Stomach smooth muscle (tissue), 2 donors: ENCODE measurements around the gene RIN3.

Experiments
- H3K27ac ChIP-seq: one replicate; pipeline ENCODE4 v1.7.0; 2013; ENCODE audit warnings: mild to moderate bottlenecking, low read length, inconsistent platforms
- H3K27me3 ChIP-seq, 2 donors: one replicate each; pipeline ENCODE4 v1.7.0; 2013; ENCODE audit warnings: low read length in 2 of 2; ENCODE audit not compliant: insufficient read depth in 2 of 2, control insufficient read depth in 1 of 2
- H3K36me3 ChIP-seq, 2 donors: one replicate each; pipeline ENCODE4 v1.7.0; 2013; ENCODE audit warnings: low read length in 2 of 2; ENCODE audit not compliant: control insufficient read depth in 2 of 2, insufficient read depth in 2 of 2
- H3K4me1 ChIP-seq: one replicate; pipeline ENCODE4 v1.7.0; 2013; ENCODE audit warnings: low read length; ENCODE audit not compliant: control insufficient read depth, insufficient read depth
- H3K4me3 ChIP-seq, 2 donors: one replicate each; pipeline ENCODE4 v1.7.0; 2013; ENCODE audit warnings: low read length in 2 of 2
- H3K9ac ChIP-seq, 2 donors: one replicate each; pipeline ENCODE4 v1.7.0; 2013; ENCODE audit warnings: low read length in 2 of 2, mild to moderate bottlenecking in 1 of 2
- H3K9me3 ChIP-seq, 2 donors: one replicate each; pipeline ENCODE4 v1.7.0; 2013; ENCODE audit warnings: low read length in 2 of 2; ENCODE audit not compliant: control insufficient read depth in 2 of 2
- donor health status: healthy.
- donor health status: Pancreatic carcinoma.

The RIN3 gene

DNA sequence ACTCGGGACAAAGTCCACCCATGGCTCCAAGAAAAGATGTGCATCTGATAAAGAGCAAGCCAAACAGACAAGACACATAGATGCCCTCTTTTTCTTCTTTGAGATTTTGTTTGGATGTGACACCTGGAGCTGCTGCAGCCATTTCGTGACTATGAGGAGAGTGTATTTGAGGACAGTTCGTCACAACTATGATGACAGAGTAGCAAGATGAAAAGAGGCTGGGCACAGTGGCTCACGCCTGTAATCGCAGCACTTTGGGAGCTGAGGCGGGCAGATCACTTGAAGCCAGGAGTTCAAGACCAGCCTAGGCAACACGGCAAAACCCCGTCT lies 213.3 kb downstream of the RIN3 start:
- peaks cover 9 to 10% of the 10 kb centered on the region in 2 donors for H3K36me3 ChIP-seq
- no peaks in the 10 kb centered on the region for H3K27me3 ChIP-seq
- no peak overlapping the region for H3K27ac ChIP-seq
- H3K4me1 ChIP-seq = peaks cover 10% of the 10 kb centered on the region
- no peaks in the 10 kb centered on the region for H3K9me3 ChIP-seq
- no peak overlapping the region for H3K9ac ChIP-seq
- H3K4me3 ChIP-seq = no peak overlapping the region

DNA sequence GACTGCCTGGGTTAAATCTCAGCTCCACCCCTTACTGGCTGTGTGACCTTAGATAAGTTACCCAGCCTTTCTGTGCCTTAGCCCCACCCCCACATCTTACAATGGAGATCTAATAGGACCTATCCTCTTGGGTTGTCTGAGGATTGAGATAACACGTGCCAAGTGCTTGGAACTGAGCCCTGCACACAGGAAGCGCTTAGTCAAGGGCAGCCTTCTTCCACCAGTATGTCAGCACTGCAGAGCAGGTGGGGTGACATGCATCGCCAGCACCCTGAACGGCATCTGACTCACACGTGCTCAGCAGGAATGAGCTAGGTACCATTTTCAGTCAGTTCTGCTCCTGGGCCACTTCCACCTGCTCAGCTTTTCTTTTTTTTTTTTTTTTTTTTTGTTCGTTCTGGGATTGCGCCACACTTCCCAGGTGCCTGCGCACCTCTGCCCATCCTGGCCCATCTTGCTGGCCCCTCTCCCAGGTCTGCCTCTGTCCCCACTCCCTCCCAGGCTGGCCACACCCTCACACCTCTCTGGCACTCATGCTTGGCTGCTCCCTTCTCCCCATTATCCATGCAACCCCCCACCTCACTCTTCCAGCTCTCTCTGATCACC lies 215.3 kb downstream of the RIN3 start:
- Histone ChIP-seq H3K9me3 (no peaks in the 10 kb centered on the region), H3K27ac (no peak overlapping the region), H3K4me1 (peaks cover 10% of the 10 kb centered on the region), H3K27me3 (no peaks in the 10 kb centered on the region), H3K36me3 (peaks cover 12 to 13% of the 10 kb centered on the region in 2 donors), H3K9ac (no peak overlapping the region), H3K4me3 (no peak overlapping the region)

DNA sequence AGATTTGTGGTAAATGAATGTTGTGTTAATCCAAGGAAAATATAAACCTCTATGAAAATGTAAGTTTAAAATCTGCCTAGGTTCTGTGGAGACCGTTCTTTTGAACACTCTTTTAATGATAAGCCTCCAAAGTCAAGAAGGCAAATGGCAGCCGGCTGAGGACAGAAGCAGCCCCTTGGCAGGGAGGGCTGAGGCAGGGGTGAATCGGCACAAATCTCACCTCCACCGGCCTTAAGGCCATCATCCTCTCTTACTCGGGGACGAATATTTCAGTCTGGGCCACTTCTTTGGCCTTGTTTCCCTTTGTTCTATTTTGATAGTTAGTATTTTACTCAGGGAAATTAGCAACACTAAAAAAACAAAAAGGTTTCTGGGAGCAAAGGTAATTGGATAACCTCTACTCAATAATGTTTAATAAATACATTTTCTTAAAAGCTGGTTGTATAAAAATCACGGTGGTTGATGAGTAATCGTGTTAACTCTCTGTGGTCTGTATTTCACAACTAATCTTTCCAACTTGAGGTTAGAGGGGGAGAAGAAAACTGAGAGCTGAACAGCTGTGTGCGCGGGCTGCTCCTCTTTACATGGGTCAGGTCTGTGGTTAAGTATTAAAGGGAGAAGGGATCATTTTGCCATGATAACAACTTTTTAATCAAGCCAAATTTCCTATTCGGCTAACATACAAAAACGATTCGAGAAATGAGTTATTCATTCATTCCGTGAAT lies 216.2 kb downstream of the RIN3 start:
- Histone ChIP-seq H3K9ac (no peak overlapping the region), H3K4me3 (no peak overlapping the region), H3K27me3 (no peaks in the 10 kb centered on the region), H3K36me3 (peaks cover 11 to 13% of the 10 kb centered on the region in 2 donors), H3K9me3 (no peaks in the 10 kb centered on the region), H3K4me1 (peaks cover 8% of the 10 kb centered on the region), H3K27ac (no peak overlapping the region)

DNA sequence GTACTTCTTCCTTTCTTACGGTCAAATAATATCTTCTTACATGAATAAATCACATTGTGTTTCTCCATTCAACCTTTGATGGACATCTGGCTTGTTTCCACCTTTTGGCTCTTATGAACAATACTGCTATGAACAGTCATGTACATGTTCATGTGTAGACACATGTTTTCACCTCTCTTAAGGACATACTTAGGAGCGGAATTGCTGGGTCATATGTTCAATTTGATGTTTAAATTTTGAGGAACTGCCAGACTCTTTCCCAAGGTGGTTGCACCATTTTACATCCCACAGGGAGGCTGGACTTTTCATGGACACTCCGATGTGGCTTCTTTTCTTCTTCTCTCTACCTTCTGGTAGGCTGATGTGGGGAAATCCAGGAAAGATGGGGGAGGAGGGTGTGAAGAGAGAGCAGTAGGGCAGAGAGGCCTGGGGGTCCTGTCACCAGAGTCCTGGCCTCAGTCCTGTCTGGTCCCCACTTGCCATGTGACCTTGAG lies 218.1 kb downstream of the RIN3 start:
- H3K36me3 ChIP-seq = peaks cover 11 to 13% of the 10 kb centered on the region in 2 donors
- no peak overlapping the region for H3K4me3 ChIP-seq
- H3K9me3 ChIP-seq = no peaks in the 10 kb centered on the region
- H3K4me1 ChIP-seq = peaks cover 5% of the 10 kb centered on the region
- no peaks in the 10 kb centered on the region for H3K27me3 ChIP-seq
- H3K9ac ChIP-seq = no peak overlapping the region
- H3K27ac ChIP-seq = no peak overlapping the region

GRCh38 chr14:92733007-92733406 lies 219.4 kb downstream of the RIN3 start:
- no peak overlapping the region for H3K27ac ChIP-seq
- no peaks in the 10 kb centered on the region for H3K9me3 ChIP-seq
- no peaks in the 10 kb centered on the region for H3K27me3 ChIP-seq
- H3K4me3 ChIP-seq = no peak overlapping the region
- peaks cover 7% of the 10 kb centered on the region for H3K4me1 ChIP-seq
- H3K36me3 ChIP-seq = peaks cover 11 to 13% of the 10 kb centered on the region in 2 donors
- H3K9ac ChIP-seq = no peak overlapping the region

DNA sequence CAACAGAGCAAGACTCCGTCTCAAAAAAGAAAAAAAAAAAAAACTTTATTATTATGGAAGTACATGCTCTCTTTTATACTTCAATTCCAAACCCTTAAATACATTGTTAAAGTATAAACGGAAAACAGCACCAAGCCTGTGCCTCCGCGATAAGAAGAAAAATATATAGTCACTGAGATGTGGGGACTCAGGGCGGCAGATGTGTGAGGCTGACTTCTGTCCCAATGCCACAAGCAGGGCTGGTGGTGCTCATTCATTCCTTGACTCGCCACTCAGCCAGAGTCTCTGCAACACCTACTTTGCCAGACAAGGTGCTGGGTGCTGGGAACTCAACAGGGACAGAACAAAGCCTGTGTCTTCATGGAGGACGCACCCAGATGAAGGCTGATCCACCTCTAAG lies 221.0 kb downstream of the RIN3 start:
- H3K27me3 ChIP-seq = no peaks in the 10 kb centered on the region
- peaks cover 2% of the 10 kb centered on the region for H3K4me1 ChIP-seq
- no peak overlapping the region for H3K27ac ChIP-seq
- no peak overlapping the region for H3K9ac ChIP-seq
- no peaks in the 10 kb centered on the region for H3K9me3 ChIP-seq
- no peak overlapping the region for H3K4me3 ChIP-seq
- H3K36me3 ChIP-seq = peaks cover 13% of the 10 kb centered on the region in 2 donors

GRCh38 chr14:92735344-92735743 lies 221.8 kb downstream of the RIN3 start:
- no peaks in the 10 kb centered on the region for H3K27me3 ChIP-seq
- peaks cover 14 to 15% of the 10 kb centered on the region in 2 donors for H3K36me3 ChIP-seq
- H3K4me3 ChIP-seq = no peak overlapping the region
- peaks cover 2% of the 10 kb centered on the region for H3K4me1 ChIP-seq
- H3K9me3 ChIP-seq = no peaks in the 10 kb centered on the region
- H3K27ac ChIP-seq = no peak overlapping the region
- no peak overlapping the region for H3K9ac ChIP-seq

- Histone ChIP-seq H3K4me3 (no peak overlapping the region), H3K4me1 (peaks cover 2% of the 10 kb centered on the region), H3K27me3 (no peaks in the 10 kb centered on the region), H3K27ac (no peak overlapping the region), H3K9ac (no peak overlapping the region), H3K9me3 (no peaks in the 10 kb centered on the region), H3K36me3 (peaks cover 6% of the 10 kb centered on the region in 2 donors)
These were observed 223.6 kb downstream of the RIN3 start for GRCh38 chr14:92737206-92737605.

DNA sequence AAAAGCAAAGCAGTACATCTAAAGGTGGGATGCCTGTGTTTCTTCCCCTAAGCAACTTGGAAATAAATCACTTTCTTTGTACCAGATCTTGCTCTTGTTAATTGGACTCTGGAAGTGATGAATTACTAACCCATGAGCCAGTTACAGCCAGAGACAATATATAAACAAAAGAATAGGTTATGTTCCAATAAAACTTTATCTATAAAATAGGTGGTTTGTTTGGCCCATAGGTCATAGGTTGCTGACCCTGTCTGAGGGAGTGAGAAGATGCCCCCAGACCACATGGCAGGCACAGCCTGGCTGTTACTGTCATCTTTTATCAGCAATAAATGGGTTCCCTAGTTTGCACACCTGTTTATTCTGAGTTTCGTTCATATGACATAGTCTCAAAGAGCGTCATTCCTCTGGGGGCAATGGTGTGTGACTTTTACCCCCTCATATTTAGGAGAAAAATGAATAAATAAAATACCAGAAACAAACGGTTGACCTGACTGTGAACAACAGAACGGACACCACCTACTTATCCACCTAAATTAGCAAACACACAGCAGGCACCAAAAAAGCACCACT lies 224.1 kb downstream of the RIN3 start:
- H3K36me3 ChIP-seq = peaks cover 5 to 6% of the 10 kb centered on the region in 2 donors
- H3K4me3 ChIP-seq = no peak overlapping the region
- peaks cover 2% of the 10 kb centered on the region for H3K4me1 ChIP-seq
- H3K9me3 ChIP-seq = no peaks in the 10 kb centered on the region
- no peak overlapping the region for H3K9ac ChIP-seq
- H3K27me3 ChIP-seq = no peaks in the 10 kb centered on the region
- H3K27ac ChIP-seq = no peak overlapping the region
